Right lobe of liver (tissue), 4 donors: ENCODE measurements around the gene C10orf71.

Experiments used
- CTCF ChIP-seq, 4 donors: fragments of 200-600 bp in 3 of 4; fragments of 450-650 bp in 1 of 4; IDR thresholded peaks; one replicate each; pipeline versions ENCODE4 v1.5.1 to v1.8.0; 2016 to 2022; ENCODE audit warnings: antibody characterized with exemption in 4 of 4, mild to moderate bottlenecking in 2 of 4
- POLR2A ChIP-seq: fragments of 450-650 bp; IDR thresholded peaks from one replicate; pipeline ENCODE4 v1.6.1; 2017; ENCODE audit warnings: antibody characterized with exemption, mild to moderate bottlenecking
- donor health status: DM: no; HTN: no; CAD: no.
- donor health status: DM: no; HTN: no; CAD: no.
- donor health status: DM: no; HTN: yes; CAD: no.

GRCh38 chr10:49330127-49330665 lies 31.2 kb downstream of the C10orf71 start:
- TF ChIP-seq CTCF (IDR thresholded peaks at IDR 0.05) (no peak), POLR2A (no peak)
